ENCODE measurements around the gene RAP2C.

DNA sequence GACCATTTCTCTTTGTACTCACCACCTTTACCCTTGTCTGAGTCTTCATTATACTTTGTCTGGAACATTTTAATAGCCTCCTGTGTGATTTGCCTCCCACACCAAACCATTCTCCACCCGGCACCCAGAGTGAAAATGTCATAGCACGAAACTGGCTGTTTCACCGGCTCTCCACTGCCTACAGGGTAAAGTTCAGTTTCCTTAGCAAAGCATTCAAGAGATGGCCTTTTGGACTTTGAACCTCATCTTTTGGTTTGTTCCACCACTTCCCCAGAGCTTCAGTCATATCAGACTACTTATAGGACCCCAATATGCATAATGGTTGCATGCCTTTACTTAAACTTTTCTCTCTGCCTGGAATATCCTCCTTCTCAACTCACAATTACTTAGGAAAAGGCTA, 38.3 kb downstream of the RAP2C start:
- TF ChIP-seq, protein P1, sequence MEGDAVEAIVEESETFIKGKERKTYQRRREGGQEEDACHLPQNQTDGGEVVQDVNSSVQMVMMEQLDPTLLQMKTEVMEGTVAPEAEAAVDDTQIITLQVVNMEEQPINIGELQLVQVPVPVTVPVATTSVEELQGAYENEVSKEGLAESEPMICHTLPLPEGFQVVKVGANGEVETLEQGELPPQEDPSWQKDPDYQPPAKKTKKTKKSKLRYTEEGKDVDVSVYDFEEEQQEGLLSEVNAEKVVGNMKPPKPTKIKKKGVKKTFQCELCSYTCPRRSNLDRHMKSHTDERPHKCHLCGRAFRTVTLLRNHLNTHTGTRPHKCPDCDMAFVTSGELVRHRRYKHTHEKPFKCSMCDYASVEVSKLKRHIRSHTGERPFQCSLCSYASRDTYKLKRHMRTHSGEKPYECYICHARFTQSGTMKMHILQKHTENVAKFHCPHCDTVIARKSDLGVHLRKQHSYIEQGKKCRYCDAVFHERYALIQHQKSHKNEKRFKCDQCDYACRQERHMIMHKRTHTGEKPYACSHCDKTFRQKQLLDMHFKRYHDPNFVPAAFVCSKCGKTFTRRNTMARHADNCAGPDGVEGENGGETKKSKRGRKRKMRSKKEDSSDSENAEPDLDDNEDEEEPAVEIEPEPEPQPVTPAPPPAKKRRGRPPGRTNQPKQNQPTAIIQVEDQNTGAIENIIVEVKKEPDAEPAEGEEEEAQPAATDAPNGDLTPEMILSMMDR (IDR thresholded peaks at IDR 0.05): no peak
- no peak for TF ChIP-seq POLR2A (IDR thresholded peaks at IDR 0.05)

Data from stomach (tissue), 4 donors.